ENCODE measurements around the gene AP4S1.
"Not testable (repeated sequence)": the region's sequence is repeated elsewhere in the genome, so short reads cannot be mapped to it uniquely, and the experiment has no call there.

AP4S1 gene

GRCh38 chr14:31045501-31046080 is 20.1 kb downstream of the AP4S1 start:
- no peak for DNase-seq

GRCh38 chr14:31047503-31047902 is 22.1 kb downstream of the AP4S1 start:
- no peak for DNase-seq

DNA sequence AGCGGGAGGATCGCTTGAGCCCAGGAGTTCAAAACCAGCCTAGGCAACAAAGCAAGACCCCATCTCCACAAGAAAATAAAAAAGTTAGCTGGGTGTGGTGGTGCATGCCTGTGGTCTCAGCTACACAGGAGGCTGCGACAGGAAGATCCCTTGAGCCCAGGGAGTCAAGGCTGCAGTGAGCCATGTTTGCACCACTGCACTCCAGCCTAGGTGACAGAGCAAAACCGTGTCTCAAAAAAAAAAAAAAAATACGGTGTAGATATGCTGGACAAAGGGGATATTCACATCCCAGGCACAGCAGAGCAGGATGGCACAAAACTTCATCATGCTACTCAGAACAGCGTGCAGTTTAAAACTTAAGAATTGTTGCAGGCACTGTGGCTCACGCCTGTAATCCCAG is 25.6 kb downstream of the AP4S1 start:
- no peak for DNase-seq

DNA sequence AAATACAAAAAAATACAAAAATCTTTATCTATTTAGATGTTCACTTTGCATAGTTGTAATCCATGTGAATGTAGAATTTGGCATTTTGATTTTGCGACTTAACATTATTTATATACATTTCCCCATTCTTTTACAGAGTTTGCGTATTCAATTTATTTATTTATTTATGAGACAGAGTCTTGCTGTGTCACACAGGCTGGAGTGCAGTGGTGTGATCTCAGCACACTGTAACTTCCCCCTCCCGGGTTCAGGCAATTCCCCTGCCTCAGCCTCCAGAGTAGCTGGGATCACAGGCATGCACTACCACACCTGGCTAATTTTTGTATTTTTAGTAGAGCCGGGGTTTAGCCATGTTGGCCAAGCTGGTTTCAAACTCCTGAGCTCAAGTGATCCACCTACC is 26.1 kb downstream of the AP4S1 start:
- DNase-seq, result no peak

- not testable (repeated sequence) for DNase-seq
These were observed 27.6 kb downstream of the AP4S1 start for GRCh38 chr14:31052905-31053586.

GRCh38 chr14:31057035-31057434 is 31.6 kb downstream of the AP4S1 start:
- no peak for DNase-seq

GRCh38 chr14:31057701-31058364 is 32.4 kb downstream of the AP4S1 start:
- no peak for DNase-seq

DNA sequence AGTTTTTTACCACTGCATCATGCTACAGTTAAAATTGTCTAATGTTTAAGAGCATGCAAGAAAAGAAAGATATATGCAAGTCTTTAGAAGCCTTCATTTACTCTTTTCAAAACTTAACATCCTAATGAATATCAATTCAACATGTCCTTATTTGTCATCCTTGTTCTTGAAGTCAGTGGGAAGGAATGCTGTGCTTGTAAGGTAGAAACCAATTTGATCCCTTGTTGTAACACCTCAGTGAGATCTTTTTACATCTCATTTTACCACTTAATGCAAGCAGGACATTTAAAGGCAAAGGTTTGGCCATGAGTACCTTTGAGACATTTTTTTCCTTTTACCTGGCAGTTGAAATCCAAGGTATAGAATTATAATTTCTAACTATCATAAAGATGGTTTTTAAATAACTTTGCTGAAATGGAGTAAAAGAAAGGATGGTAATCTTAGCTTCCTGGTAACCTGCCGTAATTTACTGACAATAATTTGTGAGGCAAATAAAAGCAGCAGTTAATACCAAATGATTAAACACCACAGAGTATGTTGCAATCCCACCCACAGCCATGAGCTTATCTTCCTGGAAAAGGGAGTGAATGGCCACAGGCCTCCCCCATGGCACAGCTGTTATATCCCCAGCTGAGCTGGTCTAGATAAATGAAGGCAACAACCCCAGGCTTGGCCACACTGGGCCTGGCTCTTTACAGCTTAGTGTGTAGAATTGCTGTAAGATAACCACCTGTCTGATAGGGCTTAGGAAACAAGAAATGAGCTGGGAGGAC is 33.9 kb downstream of the AP4S1 start:
- peak; percentile 62 for DNase-seq

DNA sequence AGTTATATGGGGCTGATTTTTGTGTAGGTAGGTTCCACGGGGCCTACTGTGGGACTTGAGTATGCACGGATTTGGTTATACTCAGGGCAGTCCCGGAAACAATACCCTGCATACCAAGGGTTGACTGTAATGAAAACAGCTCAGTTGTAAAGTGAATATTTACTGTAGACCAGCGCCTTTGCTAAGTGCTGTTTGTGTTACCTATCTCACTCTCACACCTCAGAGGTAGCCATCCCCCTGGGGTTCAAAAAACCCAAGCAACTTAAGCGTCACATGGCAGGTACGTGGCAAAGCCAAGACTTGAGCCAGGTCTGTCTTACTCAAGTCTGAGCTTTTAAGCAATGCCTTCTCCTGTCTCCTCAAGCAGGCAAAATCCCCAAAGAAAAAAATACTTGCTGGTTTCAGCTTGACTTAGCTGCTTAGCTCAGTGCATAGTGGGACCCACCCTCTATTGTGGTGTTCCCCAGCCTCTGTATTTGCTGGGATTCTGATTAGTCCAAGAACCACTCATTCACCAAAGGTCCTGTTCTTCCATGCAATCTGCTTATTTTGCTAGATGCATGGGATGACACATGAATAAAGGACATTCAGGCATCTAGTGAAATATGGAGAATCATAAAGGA is 34.9 kb downstream of the AP4S1 start:
- no peak for DNase-seq

- not testable (repeated sequence) for DNase-seq
These were observed 37.5 kb downstream of the AP4S1 start for GRCh38 chr14:31062908-31063307.

DNA sequence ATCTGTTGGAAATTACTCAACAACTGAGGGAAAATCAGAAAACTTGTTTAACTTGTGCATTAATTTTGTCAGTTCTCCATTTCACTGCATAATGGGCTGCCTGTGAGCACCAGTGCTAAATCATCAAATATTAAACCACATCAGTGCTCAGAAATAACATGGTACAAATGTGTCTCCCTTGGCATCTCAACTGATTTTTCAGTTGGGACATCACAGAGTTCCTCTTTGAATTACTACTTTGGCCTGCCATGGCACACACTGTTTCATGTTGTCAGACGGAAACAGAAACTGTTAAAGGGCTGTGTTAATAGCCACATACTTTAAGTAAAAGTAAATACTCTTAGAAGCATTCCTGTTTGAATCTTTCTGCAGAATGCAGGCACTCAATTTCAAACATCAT is 42.8 kb downstream of the AP4S1 start:
- DNase-seq, result no peak

- DNase-seq, result no peak
These were observed 43.9 kb downstream of the AP4S1 start for GRCh38 chr14:31069343-31069742.

GRCh38 chr14:31070431-31070830 is 45.0 kb downstream of the AP4S1 start:
- no peak for DNase-seq

DNA sequence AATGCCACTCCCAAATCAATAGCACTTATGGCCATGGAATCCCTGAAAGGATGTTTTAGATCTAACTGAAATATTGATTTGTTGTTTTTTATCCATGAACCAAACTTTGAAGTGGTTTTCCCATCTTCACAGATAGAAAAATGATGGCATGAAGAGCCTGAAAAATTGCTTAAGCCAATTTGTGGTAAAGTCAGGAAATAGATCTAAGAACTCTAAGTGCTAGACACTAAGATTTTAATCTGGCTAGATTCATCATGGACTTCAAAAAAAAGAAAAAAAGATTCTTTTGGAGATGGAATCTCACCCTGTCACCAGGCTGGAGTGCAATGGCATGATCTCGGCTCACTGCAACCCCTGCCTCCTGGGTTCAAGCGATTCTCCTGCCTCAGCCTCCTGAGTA is 45.7 kb downstream of the AP4S1 start:
- DNase-seq, result no peak

DNA sequence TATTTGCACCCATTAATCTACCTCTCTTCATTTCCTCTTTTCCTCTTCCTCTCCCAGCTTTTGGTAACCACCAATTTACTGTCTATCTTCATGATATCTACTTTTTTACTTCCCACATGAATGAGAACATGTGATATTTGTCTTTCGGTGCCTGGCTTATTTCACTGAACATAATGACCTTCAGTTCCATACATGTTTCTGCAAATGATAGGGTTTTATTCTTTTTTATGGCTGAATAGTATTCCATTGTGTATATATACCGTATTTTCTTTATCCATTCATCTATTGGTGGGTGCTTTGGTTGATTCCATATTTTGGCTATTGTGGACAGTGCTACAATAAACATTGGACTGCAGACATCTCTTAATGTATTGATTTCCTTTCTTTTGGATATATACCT is 49.7 kb downstream of the AP4S1 start:
- DNase-seq, result no peak

- DNase-seq, result no peak
These were observed 53.3 kb downstream of the AP4S1 start for GRCh38 chr14:31078766-31079165.

DNA sequence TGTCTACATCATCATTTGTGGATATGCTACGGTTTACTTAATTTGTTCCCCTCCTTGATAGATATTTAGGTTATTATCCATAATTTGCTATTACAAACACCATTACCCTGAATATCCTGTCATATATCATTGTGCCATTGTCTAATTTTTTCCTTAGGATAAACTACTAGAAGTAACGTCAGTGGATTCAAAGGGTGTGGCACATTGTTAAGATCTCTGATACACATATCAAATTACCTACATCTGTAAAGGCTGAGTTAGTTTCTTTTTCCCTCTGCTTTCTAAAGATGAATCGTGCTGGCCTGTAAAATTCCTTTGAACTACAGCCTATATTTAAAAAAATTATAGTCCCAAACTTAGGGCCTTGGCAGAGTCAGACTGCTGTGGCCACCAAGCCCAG is 54.6 kb downstream of the AP4S1 start:
- peak; percentile 37 for DNase-seq

GRCh38 chr14:31080484-31080883 is 55.0 kb downstream of the AP4S1 start:
- DNase-seq, result no peak

- no peak for DNase-seq
These were observed 58.3 kb downstream of the AP4S1 start for GRCh38 chr14:31083781-31084180.

DNA sequence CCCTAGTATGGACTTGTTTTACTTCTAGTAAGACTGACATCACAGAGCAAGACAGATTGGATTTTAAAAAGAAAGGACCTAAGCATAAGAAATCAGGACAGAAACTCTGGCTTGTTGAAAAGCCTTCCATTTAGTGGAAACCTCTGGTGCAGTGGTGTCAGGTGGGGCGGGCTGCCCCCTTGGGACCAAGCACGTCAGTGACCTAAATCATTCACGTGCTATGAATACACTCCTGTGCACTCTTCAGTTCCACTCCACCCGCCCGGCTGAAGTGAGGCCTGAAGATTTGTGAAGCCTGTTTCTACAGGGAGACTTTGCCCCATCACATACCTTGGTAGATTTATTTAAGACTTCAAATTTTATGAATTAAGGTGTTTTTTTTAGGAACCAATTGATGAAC is 58.9 kb downstream of the AP4S1 start:
- DNase-seq, result no peak

DNA sequence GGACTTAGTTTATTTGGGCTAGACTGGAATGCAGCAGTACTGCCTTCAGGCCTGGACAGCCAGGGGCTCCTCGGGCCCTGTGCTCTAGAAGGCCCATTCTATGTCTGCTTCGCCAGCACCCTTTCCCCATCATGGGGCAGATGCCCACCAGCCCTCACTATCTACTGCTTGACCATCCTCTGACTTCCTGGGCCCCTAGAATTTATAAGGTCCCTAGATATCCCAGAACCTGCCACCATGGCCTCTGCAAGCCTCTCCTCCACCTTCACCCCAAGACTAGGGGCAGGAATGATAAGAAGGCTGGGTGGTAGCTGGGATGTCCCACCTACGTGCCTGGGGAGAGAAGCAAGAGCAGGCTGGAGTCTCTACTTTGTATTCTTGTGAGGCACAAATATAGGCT is 59.6 kb downstream of the AP4S1 start:
- no peak for DNase-seq

DNA sequence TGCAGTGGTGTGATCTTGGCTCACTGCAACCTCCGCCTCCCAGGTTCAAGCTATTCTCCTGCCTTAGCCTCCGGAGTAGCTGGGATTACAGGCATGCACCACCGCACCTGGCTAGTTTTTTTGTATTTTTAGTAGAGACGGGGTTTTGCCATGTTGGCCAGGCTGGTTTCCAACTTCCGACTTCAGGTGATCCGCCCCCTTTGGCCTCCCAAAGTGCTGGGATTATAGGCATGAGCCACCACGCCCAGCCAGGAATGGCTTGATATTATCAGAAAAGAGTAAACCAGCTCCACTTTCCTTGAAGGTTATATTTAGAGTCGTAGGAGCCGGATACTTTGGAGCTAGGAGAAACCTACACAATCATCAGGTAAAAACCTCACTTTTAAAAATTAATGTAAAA is 61.0 kb downstream of the AP4S1 start:
- not testable (repeated sequence) for DNase-seq

All from NCI-H2029 (cell line).